Measurements from ENCODE around the gene EIF5A2.
A peak's percentile ranks its signal among the peaks of the same experiment; 100 is the strongest.

Gene EIF5A2

DNA sequence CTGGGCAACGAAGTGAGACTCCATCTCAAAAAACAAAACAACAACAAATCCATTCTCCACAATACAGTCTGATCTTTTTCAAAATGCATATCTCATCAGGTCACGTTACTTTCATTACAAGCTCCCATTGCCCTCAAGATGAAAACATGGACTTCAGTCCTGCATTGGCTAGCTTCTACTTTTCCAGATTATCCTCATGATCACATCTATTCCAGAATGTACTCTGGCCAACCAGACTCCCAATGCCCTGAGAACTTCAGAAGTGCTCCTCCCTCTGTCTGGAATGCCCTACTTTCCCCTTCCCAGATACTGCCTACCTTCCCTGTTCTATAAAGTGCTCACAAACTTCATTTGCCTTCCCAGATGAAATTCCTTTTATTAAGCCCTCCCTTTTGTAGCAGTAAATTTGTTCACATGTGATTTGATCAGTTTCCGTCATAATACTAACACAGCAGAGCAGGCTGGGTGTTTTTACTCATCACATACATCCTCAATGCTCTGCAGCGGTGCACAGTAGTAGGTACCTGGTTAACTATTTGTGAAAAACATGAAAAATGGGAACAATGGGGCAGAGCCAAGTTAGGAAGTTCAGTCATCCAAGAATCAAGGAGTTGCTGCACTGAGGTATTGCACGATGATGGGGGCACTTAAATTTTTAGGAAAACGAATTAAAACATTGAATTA, 43.8 kb downstream of the EIF5A2 start:
- Histone ChIP-seq H3K9ac (ENCODE audit: low read depth, low read length) (no peak overlapping the region), H3K4me1 (ENCODE audit: insufficient read depth, low read length) (peaks cover 23% of the 10 kb centered on the region), H3K9me3 (ENCODE audit: insufficient read depth, low read length, severe bottlenecking) (no peaks in the 10 kb centered on the region), H3K4me3 (ENCODE audit: low read depth in 1 of 2, low read length in 2 of 2) (no peak overlapping the region), H4K20me1 (ENCODE audit: insufficient read depth, low read length) (peaks cover 24% of the 10 kb centered on the region), H3K27me3 (ENCODE audit: insufficient read depth, low read length, poor library complexity) (no peaks in the 10 kb centered on the region), H3K4me2 (ENCODE audit: insufficient read depth, low read length) (no peak overlapping the region), H3K79me2 (ENCODE audit: insufficient read depth, low read length) (peaks cover 27% of the 10 kb centered on the region), H2AFZ (ENCODE audit: low read depth, low read length) (no peak overlapping the region), H3K27ac (ENCODE audit: low read length) (no peak overlapping the region), H3K36me3 (ENCODE audit: insufficient read depth, low read length) (peaks cover 40% of the 10 kb centered on the region)
- DNase-seq (no peak), ATAC-seq (ENCODE audit: insufficient read depth, low read depth) (peak; percentile 20)
- no peak for TF ChIP-seq EZH2 (IDR thresholded peaks at IDR 0.05; ENCODE audit: borderline replicate concordance, low read depth, low read length, severe bottlenecking)
- TF ChIP-seq, protein P1, sequence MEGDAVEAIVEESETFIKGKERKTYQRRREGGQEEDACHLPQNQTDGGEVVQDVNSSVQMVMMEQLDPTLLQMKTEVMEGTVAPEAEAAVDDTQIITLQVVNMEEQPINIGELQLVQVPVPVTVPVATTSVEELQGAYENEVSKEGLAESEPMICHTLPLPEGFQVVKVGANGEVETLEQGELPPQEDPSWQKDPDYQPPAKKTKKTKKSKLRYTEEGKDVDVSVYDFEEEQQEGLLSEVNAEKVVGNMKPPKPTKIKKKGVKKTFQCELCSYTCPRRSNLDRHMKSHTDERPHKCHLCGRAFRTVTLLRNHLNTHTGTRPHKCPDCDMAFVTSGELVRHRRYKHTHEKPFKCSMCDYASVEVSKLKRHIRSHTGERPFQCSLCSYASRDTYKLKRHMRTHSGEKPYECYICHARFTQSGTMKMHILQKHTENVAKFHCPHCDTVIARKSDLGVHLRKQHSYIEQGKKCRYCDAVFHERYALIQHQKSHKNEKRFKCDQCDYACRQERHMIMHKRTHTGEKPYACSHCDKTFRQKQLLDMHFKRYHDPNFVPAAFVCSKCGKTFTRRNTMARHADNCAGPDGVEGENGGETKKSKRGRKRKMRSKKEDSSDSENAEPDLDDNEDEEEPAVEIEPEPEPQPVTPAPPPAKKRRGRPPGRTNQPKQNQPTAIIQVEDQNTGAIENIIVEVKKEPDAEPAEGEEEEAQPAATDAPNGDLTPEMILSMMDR (IDR thresholded peaks at IDR 0.05; ENCODE audit: borderline replicate concordance, extremely low read depth, low read length, poor library complexity, severe bottlenecking): no peak

DNA sequence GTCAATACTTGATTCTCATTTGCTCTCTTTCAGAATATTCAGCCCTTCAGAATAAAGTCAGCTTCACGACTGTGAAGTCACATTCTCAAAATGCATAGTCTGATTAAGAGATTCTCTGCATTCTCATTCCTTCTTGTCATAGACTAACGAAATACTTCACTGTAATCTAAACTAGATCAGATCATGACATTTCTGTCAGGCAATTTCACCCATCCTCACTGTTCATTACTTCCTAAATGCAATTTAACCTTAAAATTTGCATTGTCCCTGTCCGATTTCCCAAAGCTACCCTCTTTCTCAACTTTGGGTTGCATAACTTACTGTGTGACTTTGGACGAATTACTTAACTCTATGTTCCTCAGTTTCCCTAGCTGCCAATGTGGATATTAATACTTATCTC, 44.6 kb downstream of the EIF5A2 start:
- Histone ChIP-seq H3K4me2 (ENCODE audit: insufficient read depth, low read length) (no peak overlapping the region), H3K9ac (ENCODE audit: low read depth, low read length) (no peak overlapping the region), H3K36me3 (ENCODE audit: insufficient read depth, low read length) (peaks cover 35% of the 10 kb centered on the region), H2AFZ (ENCODE audit: low read depth, low read length) (no peak overlapping the region), H3K4me3 (ENCODE audit: low read depth in 1 of 2, low read length in 2 of 2) (no peak overlapping the region), H3K4me1 (ENCODE audit: insufficient read depth, low read length) (peaks cover 20% of the 10 kb centered on the region), H3K9me3 (ENCODE audit: insufficient read depth, low read length, severe bottlenecking) (no peaks in the 10 kb centered on the region), H3K79me2 (ENCODE audit: insufficient read depth, low read length) (peaks cover 18% of the 10 kb centered on the region), H3K27ac (ENCODE audit: low read length) (no peak overlapping the region), H4K20me1 (ENCODE audit: insufficient read depth, low read length) (peaks cover 24% of the 10 kb centered on the region), H3K27me3 (ENCODE audit: insufficient read depth, low read length, poor library complexity) (no peaks in the 10 kb centered on the region)
- DNase-seq (no peak), ATAC-seq (ENCODE audit: insufficient read depth, low read depth) (no peak)
- TF ChIP-seq, protein P1 (IDR thresholded peaks at IDR 0.05; ENCODE audit: borderline replicate concordance, extremely low read depth, low read length, poor library complexity, severe bottlenecking): no peak
- no peak for TF ChIP-seq EZH2 (IDR thresholded peaks at IDR 0.05; ENCODE audit: borderline replicate concordance, low read depth, low read length, severe bottlenecking)

DNA sequence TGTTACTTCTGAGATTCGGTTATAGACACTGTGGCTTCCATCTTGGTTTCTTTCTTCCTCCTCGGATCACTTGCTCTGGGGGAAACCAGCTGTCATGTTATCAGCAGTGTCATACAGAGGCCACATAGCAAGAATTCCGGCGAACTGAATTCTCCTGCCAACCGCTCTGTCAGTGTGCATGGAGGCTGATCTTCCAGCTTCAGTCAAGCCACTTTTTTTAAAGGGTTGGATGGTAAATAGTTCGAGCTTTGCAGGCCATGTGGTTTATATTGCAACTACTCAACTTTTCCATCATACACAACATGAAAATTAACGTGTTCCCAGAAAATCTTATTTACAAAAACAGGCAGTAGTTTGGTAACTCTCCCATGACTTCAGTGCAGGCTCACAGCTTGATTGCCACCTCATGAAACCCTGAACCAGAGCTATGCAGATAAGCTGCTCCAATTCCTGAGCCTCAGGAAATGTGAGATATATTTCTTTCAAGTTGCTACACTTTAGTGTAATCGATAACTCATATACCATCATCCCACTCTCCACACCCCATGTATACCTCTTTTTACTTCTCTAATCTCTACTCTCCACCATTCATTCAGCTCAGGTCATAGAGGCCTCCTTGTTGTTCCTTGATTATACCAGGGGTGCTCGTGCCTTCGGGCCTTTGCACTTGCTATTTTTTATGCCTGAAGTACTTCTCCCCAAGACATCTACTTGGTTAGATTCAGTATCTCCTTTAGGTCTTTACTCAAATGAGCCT, 45.6 kb downstream of the EIF5A2 start:
- Histone ChIP-seq H3K9ac (ENCODE audit: low read depth, low read length) (no peak overlapping the region), H3K27ac (ENCODE audit: low read length) (no peak overlapping the region), H4K20me1 (ENCODE audit: insufficient read depth, low read length) (peaks cover 16% of the 10 kb centered on the region), H3K4me2 (ENCODE audit: insufficient read depth, low read length) (no peak overlapping the region), H3K79me2 (ENCODE audit: insufficient read depth, low read length) (peaks cover 8% of the 10 kb centered on the region; the same call in 1 of the 2 replicates), H3K9me3 (ENCODE audit: insufficient read depth, low read length, severe bottlenecking) (no peaks in the 10 kb centered on the region), H2AFZ (ENCODE audit: low read depth, low read length) (no peak overlapping the region), H3K27me3 (ENCODE audit: insufficient read depth, low read length, poor library complexity) (no peaks in the 10 kb centered on the region), H3K4me3 (ENCODE audit: low read depth in 1 of 2, low read length in 2 of 2) (no peak overlapping the region), H3K4me1 (ENCODE audit: insufficient read depth, low read length) (peaks cover 9% of the 10 kb centered on the region), H3K36me3 (ENCODE audit: insufficient read depth, low read length) (peaks cover 26% of the 10 kb centered on the region)
- ATAC-seq (ENCODE audit: insufficient read depth, low read depth) (no peak), DNase-seq (no peak)
- no peak for TF ChIP-seq EZH2 (IDR thresholded peaks at IDR 0.05; ENCODE audit: borderline replicate concordance, low read depth, low read length, severe bottlenecking)
- TF ChIP-seq, protein P1 (IDR thresholded peaks at IDR 0.05; ENCODE audit: borderline replicate concordance, extremely low read depth, low read length, poor library complexity, severe bottlenecking): no peak

Data from DND-41 (cell line).